Measurements from ENCODE around the gene PTPRM. TPM values are rescaled to one million over a fixed set of nuclear protein-coding genes. Genes with fewer than 3 reads are reported as not detected.
A peak's percentile ranks its signal among the peaks of the same experiment; 100 is the strongest.

The PTPRM gene
- total and polyA plus RNA-seq, 2 of the 8 experiments (the other 6 are each of a cell fraction or from before 2014, with no cell fraction given): 4.1 to 7.0 TPM

DNA sequence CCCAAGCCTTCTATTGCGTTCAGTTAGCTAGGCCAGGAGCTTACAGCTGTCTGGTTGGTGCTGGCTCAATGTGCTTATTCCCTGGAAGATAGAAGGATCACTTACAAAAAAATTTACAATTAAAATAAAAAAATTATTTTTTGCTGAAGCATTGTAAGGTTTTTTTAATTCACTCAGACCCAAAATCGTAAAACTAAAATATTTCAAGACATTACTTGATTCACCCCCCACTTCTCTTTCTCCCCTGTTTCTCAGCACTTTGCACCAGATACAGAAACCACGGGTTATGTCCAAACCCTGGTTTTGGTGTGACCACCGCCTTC lies 911 bp upstream of the PTPRM start:
- Histone ChIP-seq H3K79me2 (ENCODE audit: control insufficient read depth in 1 of 2, insufficient read depth in 2 of 2, low read length in 2 of 2) (no peaks in the 10 kb centered on the region), H3K79me1 (ENCODE audit: low read depth, low read length) (no peaks in the 10 kb centered on the region), H3K36me3 (ENCODE audit: control insufficient read depth in 2 of 4, insufficient read depth in 4 of 4, low read length in 3 of 4) (no peaks in the 10 kb centered on the region), H2AK5ac (ENCODE audit: low read depth, low read length) (no peak overlapping the region), H4K91ac (replicated peaks; ENCODE audit: insufficient read length, low read length) (no peak overlapping the region), H2AFZ (ENCODE audit: low read length) (peak overlapping the region; percentile 84; the same call in 1 of the 2 replicates), H2BK5ac (ENCODE audit: low read depth, low read length) (no peak overlapping the region), H2BK120ac (replicated peaks; ENCODE audit: low read depth, low read length) (no peak overlapping the region), H4K8ac (ENCODE audit: extremely low read depth, insufficient read depth, low read length) (no peak overlapping the region), H2BK12ac (ENCODE audit: low read depth, low read length) (no peak overlapping the region), H2BK15ac (ENCODE audit: low read length) (no peak overlapping the region), H3K18ac (ENCODE audit: extremely low read depth, low read length) (0 out of 2 replicates have a peak overlapping the region, but pooled peaks have one; percentile 32), H2BK20ac (ENCODE audit: low read length) (no peak overlapping the region), H3K4me3 (ENCODE audit: extremely low read depth in 1 of 4, insufficient read depth in 2 of 4, low read depth in 3 of 4, low read length in 4 of 4) (peak overlapping the region; percentile 46 to 97 (median 62)), H3K27ac (ENCODE audit: low read depth, low read length) (no peak overlapping the region), H3K9ac (replicated peaks in 1 of 4; ENCODE audit: extremely low read depth in 1 of 4, low read depth in 3 of 4, low read length in 3 of 4) (peak overlapping the region in 2 of 4 experiments; percentile 56 to 58; a peak in 3 of 7 replicates), H3K4me2 (ENCODE audit: insufficient read depth in 1 of 2, low read depth in 2 of 2, low read length in 2 of 2) (peak overlapping the region; percentile 71 to 97), H4K20me1 (replicated peaks in 1 of 2; ENCODE audit: control insufficient read depth in 1 of 2, insufficient read depth in 2 of 2, low read length in 2 of 2) (peaks cover 0 to 1% of the 10 kb centered on the region in 2 experiments), H3K4me1 (replicated peaks in 1 of 4; ENCODE audit: control insufficient read depth in 3 of 4, insufficient read depth in 4 of 4, low read length in 3 of 4) (peaks cover 0 to 5% (median 1%) of the 10 kb centered on the region in 4 experiments; a peak in 2 of 7 replicates), H3K9me3 (ENCODE audit: insufficient read depth in 2 of 2, low read depth in 1 of 2, low read length in 1 of 2) (no peaks in the 10 kb centered on the region), H3K23me2 (ENCODE audit: low read depth, low read length) (peaks cover 15% of the 10 kb centered on the region; the same call in 1 of the 2 replicates), H3K4ac (replicated peaks; ENCODE audit: insufficient read length, low read depth, low read length) (no peak overlapping the region), H3K23ac (ENCODE audit: insufficient read length) (no peak overlapping the region), H3K14ac (ENCODE audit: insufficient read length) (no peak overlapping the region), H3K27me3 (replicated peaks in 1 of 4; ENCODE audit: control insufficient read depth in 3 of 4, extremely low read depth in 1 of 4, insufficient read depth in 3 of 4, low read length in 3 of 4) (peaks cover 4 to 36% (median 27%) of the 10 kb centered on the region in 4 experiments), H4K5ac (ENCODE audit: insufficient read length, low read depth, low read length) (no peak overlapping the region), H3K56ac (replicated peaks; ENCODE audit: insufficient read length, low read depth, low read length) (no peak overlapping the region)
- no peak for TF ChIP-seq RBBP5 (IDR thresholded peaks at IDR 0.05; ENCODE audit: borderline replicate concordance, low read depth, low read length)
- TF ChIP-seq HDAC6 (IDR thresholded peaks at IDR 0.05; ENCODE audit: low read depth, low read length): no peak
- TF ChIP-seq EGR1 (IDR thresholded peaks at IDR 0.05; ENCODE audit: borderline replicate concordance, low read depth, low read length): no peak
- no peak for TF ChIP-seq TEAD4 (IDR thresholded peaks at IDR 0.05; ENCODE audit: low read depth, low read length)
- TF ChIP-seq CEBPB (IDR thresholded peaks at IDR 0.05; ENCODE audit: low read depth, low read length): no peak
- no peak for TF ChIP-seq BACH1 (IDR thresholded peaks at IDR 0.05; ENCODE audit: low read length)
- ChIA-PET POLR2A (ENCODE audit: partially characterized antibody) (no interaction called here), CTCF (ENCODE audit: partially characterized antibody) (interaction anchor here (0.8 to 3.2 kb wide), 17 partner anchors 9 to 823 kb away, joined by 3 to 31 read pairs (median 4); no protein-coding TSS in a partner anchor)
- no peak for DNase-seq (ENCODE audit: low read depth in 1 of 2, low spot score in 2 of 2)
- 28% methylated on average over 4 of the region's 4 CpGs; no CpG with 5 or more reads in 1 of the 2 experiments for WGBS, 2 experiments (ENCODE audit: extremely low coverage in 1 of 2, insufficient coverage in 1 of 2, insufficient read length in 1 of 2, insufficient replicate concordance in 2 of 2, low coverage in 1 of 2, low lambda C conversion rate in 2 of 2, missing lambda C conversion rate in 1 of 2)
- no peak for FAIRE-seq
